ENCODE measurements around the gene SLC26A11. TPM values are rescaled to one million over a fixed set of nuclear protein-coding genes. Genes with fewer than 3 reads are reported as not detected.

Gene SLC26A11
- polyA plus RNA-seq, 1 donor (not counting 4 experiments of a cell fraction or from before 2014, with no cell fraction given): 2.2 TPM

GRCh38 chr17:80213643-80213975, 6.6 kb upstream of the SLC26A11 start:
- Histone ChIP-seq H3K4me2 (ENCODE audit: control insufficient read depth, extremely low read depth, insufficient read depth, low read depth, low read length) (no peak overlapping the region), H3K27ac (ENCODE audit: control insufficient read depth, insufficient read depth, low read length) (no peak overlapping the region), H3K9me1 (ENCODE audit: control insufficient read depth, extremely low read depth, insufficient read depth, low read length) (no peaks in the 10 kb centered on the region), H3K27me3 (ENCODE audit: control insufficient read depth, extremely low read depth, insufficient read depth, low read length) (no peaks in the 10 kb centered on the region), H3K4me3 (ENCODE audit: control insufficient read depth in 2 of 3, extremely low read depth in 1 of 3, insufficient read depth in 2 of 3, low read depth in 1 of 3, low read length in 3 of 3) (no peak overlapping the region), H2AFZ (ENCODE audit: control insufficient read depth, low read length) (no peak overlapping the region), H3K36me3 (ENCODE audit: control insufficient read depth in 2 of 2, extremely low read depth in 1 of 2, insufficient read depth in 2 of 2, low read length in 2 of 2) (peaks cover 7 to 8% of the 10 kb centered on the region in 2 experiments), H4K20me1 (ENCODE audit: control insufficient read depth, extremely low read depth, insufficient read depth, low read length) (no peaks in the 10 kb centered on the region), H3K9ac (ENCODE audit: control insufficient read depth, extremely low read depth, insufficient read depth, low read length) (no peak overlapping the region), H3K4me1 (ENCODE audit: control insufficient read depth, extremely low read depth, insufficient read depth, low read length) (no peaks in the 10 kb centered on the region), H3K79me2 (ENCODE audit: control insufficient read depth, insufficient read depth, low read length) (no peaks in the 10 kb centered on the region), H3K9me3 (ENCODE audit: control insufficient read depth, low read depth, low read length) (no peaks in the 10 kb centered on the region)
- FAIRE-seq (no peak), DNase-seq (ENCODE audit: low read depth, low spot score) (no peak)
- dilution Hi-C loops (cut with MboI; ENCODE audit: extremely low pct_ligation_motif_present, low sequenced_read_pairs): no loop called here
- TF ChIP-seq CTCF (optimal IDR thresholded peaks at IDR 0.05 in 1 of 3, IDR thresholded peaks at IDR 0.05 in 1 of 3, conservative IDR thresholded peaks at IDR 0.05 in 1 of 3; ENCODE audit: extremely low read depth in 1 of 3, insufficient read depth in 2 of 3, low read length in 3 of 3) (no peak), EZH2 (IDR thresholded peaks at IDR 0.05; ENCODE audit: low read length) (no peak)

- no peak for FAIRE-seq
- Histone ChIP-seq H3K4me2 (ENCODE audit: control insufficient read depth, extremely low read depth, insufficient read depth, low read depth, low read length) (no peak overlapping the region), H3K27ac (ENCODE audit: control insufficient read depth, insufficient read depth, low read length) (no peak overlapping the region), H2AFZ (ENCODE audit: control insufficient read depth, low read length) (no peak overlapping the region), H3K9ac (ENCODE audit: control insufficient read depth, extremely low read depth, insufficient read depth, low read length) (no peak overlapping the region), H3K4me3 (ENCODE audit: control insufficient read depth in 2 of 3, extremely low read depth in 1 of 3, insufficient read depth in 2 of 3, low read depth in 1 of 3, low read length in 3 of 3) (no peak overlapping the region), H3K9me3 (ENCODE audit: control insufficient read depth, low read depth, low read length) (no peaks in the 10 kb centered on the region), H3K79me2 (ENCODE audit: control insufficient read depth, insufficient read depth, low read length) (no peaks in the 10 kb centered on the region), H3K36me3 (ENCODE audit: control insufficient read depth in 2 of 2, extremely low read depth in 1 of 2, insufficient read depth in 2 of 2, low read length in 2 of 2) (peaks cover 7 to 8% of the 10 kb centered on the region in 2 experiments), H4K20me1 (ENCODE audit: control insufficient read depth, extremely low read depth, insufficient read depth, low read length) (no peaks in the 10 kb centered on the region), H3K9me1 (ENCODE audit: control insufficient read depth, extremely low read depth, insufficient read depth, low read length) (no peaks in the 10 kb centered on the region), H3K27me3 (ENCODE audit: control insufficient read depth, extremely low read depth, insufficient read depth, low read length) (no peaks in the 10 kb centered on the region), H3K4me1 (ENCODE audit: control insufficient read depth, extremely low read depth, insufficient read depth, low read length) (peaks cover 2% of the 10 kb centered on the region)
- DNase-seq (ENCODE audit: low read depth, low spot score): no peak
- TF ChIP-seq EZH2 (IDR thresholded peaks at IDR 0.05; ENCODE audit: low read length) (no peak), CTCF (optimal IDR thresholded peaks at IDR 0.05 in 1 of 3, IDR thresholded peaks at IDR 0.05 in 1 of 3, conservative IDR thresholded peaks at IDR 0.05 in 1 of 3; ENCODE audit: extremely low read depth in 1 of 3, insufficient read depth in 2 of 3, low read length in 3 of 3) (no peak)
- dilution Hi-C loops (cut with MboI; ENCODE audit: extremely low pct_ligation_motif_present, low sequenced_read_pairs): no loop called here
Measured at GRCh38 chr17:80214012-80214877, 6.0 kb upstream of the SLC26A11 start.
